Right ventricle myocardium superior (tissue), 1 donor: ENCODE results near the gene DAAM2. TPM values are rescaled to one million over a fixed set of nuclear protein-coding genes. Genes with fewer than 3 reads are reported as not detected.

Experiments used
- ATAC-seq: fragments of 200-7000 bp; cut with Tn5 transposase; one replicate; pipeline ENCODE4 v1.9.1; 2020; ENCODE audit warnings: mild to moderate bottlenecking; ENCODE audit not compliant: poor library complexity
- DNase-seq: peaks from one replicate; pipeline ENCODE4 v3.0.0-alpha.2; 2020
- intact Hi-C: fragments of 100-400 bp; cut with DNase I; formaldehyde crosslinking; loops from one replicate; pipeline ENCODE4 v1.11.2; 2022
- total RNA-seq: library from RNA; stranded (reverse); fragmentation: NEBNext Ultra II Directional; extraction: Animal tissue kit (Norgen Biotek cat#: 25700); gene quantifications from one replicate; pipeline ENCODE4 v1.2.1, GENCODE V29; 2021
- donor health status: DM: no; HTN: yes; CAD: no; lungs with severe emphysema.

DAAM2 gene
- total RNA-seq, 1 donor from 2014 or later = 13.0 TPM

DNA sequence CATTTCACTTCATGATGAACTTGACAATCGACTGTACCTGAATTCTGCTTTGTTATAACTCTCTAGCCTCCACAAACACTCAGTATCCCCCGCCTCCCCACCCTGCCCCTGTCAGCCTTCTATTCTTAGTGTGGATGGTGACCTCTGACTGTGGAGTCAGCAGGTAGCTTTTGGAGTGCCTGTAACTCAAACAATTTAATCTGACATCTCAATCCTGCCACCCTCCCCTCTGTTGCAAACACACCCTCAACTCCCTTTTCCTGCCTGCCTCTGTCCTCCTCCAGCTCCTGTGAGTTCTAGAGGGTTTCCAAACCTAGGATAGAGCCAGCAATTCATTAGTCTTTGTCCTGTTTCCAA is 20.3 kb downstream of the DAAM2 start:
- intact Hi-C loops = no loop called here
- ATAC-seq (no peak), DNase-seq (no peak)

DNA sequence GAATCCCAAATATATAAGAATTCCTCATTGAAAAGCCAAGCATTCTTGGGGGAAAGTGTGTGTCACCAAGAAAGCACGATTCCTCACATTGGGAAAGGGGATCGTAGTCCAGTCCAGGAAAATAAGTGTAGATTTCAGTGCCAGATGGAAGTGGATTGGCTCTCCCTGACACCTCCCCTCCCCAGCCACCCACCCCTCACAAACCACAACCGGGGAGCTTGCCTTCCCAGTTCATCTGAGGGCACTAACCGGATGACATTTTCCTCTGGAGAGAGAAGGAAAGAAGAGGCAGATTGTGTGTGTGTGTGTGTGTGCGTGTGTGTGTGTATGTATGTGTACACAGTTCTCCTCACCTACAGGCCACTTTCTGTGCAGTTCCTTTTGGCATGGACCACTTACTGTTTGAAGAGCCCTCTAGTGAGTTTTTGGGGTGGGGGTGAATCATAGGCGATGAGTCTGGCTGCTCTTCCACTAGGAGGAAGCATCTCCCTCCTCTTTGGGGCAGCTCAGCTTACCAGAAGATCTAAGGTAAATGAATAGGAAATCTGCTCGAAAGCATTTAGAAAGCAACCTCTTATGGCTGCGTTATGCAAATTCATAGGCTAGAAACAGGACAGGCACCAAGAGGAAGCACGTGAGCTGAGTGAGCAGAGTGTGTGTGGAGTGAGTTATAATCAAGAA is 20.8 kb downstream of the DAAM2 start:
- DNase-seq (no peak), ATAC-seq (peak; percentile 42)
- intact Hi-C loops = no loop called here

DNA sequence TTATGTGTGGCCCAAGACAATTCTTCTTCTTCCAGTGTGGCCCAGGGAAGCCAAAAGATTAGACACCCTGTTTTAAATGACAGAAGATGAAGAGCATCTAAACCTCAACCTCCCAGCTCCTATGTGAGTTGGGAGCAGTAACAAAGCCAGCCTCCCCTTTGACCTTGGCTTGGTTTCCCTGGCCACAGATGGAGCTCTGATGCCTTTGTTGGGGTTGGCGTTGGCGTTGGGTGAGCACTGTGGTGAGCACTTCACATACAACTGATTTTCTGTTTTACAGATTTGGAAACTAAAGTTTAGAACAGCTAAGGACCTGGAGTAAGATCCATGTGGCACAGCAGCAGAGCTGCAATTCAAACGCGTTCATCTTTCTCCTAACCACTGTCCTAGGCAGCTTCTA is 22.1 kb downstream of the DAAM2 start:
- intact Hi-C loops = no loop called here
- no peak for ATAC-seq
- DNase-seq = no peak

DNA sequence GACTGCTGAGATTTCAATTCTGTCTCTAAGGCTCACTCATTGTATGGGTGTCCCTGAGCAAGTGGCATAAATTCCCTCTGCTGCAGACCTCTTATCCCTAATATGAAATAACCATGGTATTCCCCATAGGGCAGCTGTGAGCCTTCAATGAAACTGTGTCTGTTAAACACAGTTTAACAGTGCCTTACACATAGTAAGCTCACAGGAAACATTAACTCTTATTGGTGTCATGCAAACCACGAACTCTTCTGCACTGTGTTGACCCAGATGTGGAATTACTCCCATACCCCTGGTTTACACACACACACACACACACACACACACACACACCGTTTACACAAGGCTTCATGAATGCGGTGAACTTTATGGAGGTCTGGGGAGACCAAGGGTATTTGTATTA is 23.2 kb downstream of the DAAM2 start:
- DNase-seq = no peak
- no peak for ATAC-seq
- intact Hi-C loops = no loop called here

DNA sequence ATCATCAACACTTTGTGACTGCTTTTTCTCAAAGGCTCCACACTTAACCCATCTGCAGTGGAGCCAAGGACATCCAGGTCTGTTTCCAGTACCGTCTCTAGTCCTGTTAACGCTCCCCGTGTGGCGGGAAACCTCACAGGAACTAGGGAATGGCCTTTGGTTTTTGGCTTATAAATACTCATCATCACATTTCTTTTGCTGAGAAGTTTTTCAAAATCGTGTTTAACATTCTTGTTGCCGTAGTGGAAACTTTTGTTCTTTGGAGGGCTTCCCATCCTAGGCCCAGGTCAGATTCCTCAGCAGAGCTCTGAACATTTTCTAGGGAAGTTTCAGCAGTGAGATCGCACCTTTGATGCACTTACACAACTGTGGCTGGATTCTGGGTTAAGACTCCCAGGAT is 24.6 kb downstream of the DAAM2 start:
- no peak for DNase-seq
- ATAC-seq = no peak
- intact Hi-C loops = no loop called here

DNA sequence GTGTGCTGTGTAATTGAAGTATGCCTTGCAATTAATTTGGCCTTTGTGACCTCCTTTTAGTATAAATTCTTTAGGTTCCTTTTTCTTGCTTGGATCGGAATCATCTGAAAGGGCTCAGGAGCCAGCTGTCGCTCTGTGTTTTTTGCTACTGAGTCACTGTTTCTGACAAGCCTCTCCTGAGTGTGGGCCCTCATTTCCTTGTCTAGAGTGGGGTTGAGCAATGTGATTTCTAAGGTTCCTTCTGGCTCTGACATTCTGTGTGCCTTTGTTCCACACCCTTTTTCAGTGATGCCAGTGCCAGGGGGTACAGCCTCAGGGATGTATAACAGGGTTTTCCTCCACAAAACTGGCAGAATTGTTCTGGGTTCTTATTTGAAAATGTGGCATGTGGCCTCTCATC is 26.5 kb downstream of the DAAM2 start:
- no peak for ATAC-seq
- DNase-seq = no peak
- intact Hi-C loops = no loop called here

DNA sequence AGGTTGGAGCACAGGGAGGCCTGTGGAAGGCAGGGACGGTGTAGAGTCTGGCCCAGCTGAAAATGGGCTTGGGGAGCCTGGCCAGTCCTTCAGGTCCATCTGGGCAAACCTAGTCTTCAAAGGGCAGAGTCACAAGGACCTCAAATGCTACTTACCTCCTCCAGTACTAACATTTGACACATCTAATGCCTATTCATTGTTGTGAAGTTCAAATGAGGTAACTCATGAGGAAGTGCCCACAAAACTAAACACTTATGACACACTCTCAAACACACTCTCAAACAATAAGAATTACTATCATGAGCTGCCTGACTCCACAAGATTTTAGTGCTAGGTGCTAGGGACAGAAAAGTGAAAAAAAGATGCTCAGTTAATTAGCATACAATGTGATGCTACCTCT is 27.1 kb downstream of the DAAM2 start:
- DNase-seq = no peak
- intact Hi-C loops = no loop called here
- ATAC-seq = no peak

DNA sequence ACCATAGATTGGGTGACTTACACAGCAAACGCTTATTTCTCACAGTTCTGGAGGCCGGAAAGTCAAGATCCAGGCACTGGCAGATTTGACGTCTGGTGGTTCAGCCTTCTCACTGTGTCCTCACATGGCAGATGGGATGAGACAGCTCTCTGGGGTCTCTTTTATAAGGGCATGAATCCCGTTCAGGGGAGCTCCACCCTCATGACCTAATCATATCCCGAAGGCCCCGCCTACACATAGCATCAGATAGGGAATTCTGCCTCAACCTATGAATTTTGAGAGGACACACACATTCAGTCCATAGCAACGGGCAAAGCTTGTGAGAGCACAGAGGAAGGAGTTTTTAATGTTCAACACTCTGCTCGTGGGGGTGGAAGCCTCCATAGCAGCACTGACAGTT is 27.5 kb downstream of the DAAM2 start:
- ATAC-seq (no peak), DNase-seq (no peak)
- intact Hi-C loops = no loop called here

DNA sequence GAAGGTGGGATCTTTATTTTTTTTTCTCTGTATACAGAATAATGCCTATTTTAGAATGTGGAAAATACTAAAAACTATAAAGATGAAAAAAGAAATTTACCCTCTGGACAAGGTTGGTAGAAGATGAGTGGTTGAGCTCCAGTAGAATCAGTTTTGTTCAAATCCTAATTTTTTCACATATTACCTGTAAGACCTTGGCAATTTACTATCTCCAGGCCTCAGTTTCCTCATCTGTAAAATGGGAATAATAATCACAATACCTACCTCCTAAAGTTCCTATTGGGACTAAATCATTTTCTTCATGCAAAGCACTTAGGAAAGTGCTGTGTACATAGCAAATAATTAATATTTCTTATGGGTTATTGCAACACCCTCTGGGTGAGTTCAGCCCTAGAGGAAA is 28.4 kb downstream of the DAAM2 start:
- intact Hi-C loops = no loop called here
- no peak for ATAC-seq
- DNase-seq = no peak

DNA sequence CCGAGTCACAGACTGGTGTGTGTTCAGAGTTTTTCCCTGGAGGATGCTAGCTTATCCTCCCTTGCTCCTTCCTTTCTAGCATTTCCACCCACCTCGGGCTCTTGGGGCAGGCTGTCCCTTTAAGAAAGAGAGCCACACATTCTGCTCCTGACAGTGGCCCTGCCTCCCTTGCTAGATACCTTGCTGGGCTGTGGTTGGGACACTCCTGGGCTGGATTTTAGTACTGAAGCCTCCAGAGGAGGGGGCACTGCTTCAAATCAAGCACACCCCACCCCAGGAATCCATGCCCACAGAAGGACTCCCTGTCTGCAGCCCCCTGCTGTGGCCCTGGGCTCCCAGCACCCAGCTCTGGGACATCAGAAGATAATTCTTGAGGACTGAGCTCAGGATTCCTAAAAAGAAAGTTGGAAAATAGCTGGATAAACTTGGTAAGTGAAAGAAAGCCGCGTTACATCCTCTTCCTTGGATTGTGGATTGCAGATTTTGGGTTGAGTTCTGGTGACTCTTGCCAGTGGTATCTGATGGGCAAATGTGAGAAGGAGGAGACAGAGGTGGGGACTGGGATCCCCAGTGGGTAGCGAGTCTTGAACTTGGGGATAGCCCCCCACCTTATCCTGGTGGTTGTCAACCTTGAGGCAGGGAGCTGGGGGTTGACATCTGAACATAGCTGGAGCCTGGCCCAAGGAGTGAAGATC is 29.0 kb downstream of the DAAM2 start:
- DNase-seq = no peak
- intact Hi-C loops = no loop called here
- ATAC-seq = peak; percentile 45

DNA sequence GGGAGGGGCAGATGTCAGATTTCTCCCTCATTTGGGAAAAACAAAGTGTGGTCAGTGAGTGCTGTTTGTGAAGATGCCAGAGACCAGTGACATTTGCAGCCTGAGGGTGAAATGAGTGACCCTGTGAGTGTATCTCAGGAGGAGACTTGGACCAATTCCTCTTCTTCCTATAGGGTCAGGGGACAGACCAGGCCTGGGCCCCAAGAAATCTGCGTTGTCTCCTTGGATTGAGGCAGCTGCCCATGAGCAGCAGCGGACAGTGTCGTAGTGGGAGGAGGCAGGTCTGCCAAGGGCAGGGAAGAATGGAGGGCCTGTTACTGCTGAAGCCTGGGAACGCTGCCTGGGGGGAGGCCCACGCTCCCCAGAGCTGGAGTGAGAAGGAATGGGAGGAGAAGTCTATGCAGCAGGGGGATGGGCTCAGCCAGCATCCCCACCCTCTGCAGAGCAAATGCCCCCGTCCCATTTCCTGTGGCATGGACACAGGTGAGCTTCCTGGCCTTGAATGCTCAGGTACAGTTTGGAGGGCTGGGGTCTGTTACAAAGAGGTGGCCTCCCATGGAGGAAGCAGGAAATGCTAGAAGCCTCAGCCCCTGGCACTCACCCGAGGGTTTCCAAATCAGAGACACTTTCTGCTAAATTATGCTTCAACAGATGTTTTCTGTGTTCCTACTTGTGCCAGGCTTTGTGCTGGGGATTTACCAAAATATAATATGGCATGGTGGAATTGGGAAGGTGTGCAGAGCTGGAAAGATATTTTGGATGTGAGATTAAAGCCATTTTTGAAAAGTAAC is 29.8 kb downstream of the DAAM2 start:
- peak; percentile 63 for ATAC-seq
- DNase-seq = peak; percentile 84
- intact Hi-C loops = no loop called here

DNA sequence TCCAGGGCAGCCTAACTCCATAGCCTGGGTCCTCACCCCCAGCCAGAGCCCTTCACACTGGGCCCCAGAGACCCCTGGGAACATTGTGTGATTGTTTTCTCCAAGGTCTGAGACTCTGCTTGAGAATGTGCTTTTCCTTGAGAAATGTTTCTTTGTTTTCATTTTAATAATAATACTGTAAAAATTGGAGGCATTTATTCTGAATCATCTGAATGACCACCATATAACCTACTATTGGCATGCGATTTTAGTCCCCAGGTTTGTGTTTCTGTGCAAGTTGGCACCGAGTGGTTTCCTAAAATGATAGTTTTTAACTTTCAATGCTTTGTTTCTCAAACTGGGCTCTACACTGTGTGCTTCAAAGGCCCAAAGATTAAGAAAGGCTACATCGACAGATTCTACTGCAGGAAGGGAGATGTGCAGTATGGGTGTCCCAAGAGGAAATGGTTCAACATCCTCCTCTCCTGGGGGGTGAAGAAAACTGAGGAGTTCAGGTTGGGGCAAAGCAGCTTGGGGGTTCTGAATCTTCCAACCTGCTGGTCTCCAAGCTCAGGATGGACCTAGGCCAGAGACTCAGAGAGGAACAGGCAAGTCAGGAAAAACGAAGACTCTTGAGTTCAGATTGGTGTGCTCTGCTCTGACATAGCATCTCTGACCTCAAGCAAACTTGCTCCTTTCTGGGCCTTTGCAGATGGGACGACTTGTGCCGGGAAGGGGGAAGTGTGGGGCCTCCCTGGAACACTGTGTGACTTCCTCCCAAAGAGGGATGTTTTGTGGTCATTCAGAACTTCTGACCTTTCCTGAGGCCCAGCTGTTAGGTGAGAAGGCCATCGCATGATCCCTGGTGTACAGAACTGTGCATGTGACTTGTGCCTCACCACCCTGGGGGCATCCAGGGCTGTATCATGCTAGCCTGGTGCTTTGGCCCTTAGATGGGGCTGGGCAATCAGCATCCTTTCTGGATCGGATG is 31.0 kb downstream of the DAAM2 start:
- peak; percentile 71 for ATAC-seq
- intact Hi-C loops = no loop called here
- DNase-seq = peak; percentile 72

DNA sequence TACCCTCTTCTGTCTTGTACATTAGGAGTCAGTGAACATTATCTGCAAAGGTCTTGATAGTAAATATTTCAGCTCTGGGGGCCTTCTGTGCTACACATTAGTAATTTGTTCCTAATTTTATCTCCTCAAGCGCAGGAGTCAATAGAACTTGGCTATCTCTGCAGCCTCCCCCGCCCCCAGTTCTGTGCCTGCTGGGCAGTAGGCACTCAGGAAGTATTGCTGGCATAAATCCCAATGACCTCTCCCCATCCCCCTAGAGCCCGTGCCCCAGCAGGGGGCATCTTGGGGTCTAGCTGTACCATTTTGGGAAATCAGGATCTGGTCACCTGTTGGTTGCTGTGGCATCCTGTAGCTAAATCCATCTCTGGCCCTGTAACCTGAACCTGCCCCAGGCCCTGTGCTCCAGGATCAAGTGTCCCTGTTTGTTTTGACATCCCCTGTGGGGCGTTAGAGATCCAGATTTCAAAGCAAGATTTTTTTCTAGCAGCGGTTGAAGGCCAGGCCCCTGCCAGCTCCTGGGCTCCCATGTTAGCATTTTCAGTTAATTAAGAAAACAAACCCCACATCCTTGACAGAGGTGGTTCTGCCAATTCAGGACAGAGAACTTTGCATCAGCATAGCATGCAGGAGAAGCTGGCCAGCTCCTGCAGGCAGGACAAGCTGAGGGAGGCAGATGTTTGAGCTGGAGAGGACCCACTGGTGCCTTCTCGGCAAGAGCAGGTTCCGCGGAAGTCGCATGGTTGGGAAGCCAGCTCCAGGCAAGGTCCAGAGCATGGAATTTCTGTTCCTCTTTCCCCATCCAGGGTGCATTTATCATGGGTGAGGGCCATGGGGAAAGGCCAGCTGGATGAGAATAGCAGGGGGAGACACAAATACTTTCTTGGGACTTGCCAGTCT is 32.1 kb downstream of the DAAM2 start:
- intact Hi-C loops = no loop called here
- DNase-seq = peak; percentile 55
- ATAC-seq = no peak

DNA sequence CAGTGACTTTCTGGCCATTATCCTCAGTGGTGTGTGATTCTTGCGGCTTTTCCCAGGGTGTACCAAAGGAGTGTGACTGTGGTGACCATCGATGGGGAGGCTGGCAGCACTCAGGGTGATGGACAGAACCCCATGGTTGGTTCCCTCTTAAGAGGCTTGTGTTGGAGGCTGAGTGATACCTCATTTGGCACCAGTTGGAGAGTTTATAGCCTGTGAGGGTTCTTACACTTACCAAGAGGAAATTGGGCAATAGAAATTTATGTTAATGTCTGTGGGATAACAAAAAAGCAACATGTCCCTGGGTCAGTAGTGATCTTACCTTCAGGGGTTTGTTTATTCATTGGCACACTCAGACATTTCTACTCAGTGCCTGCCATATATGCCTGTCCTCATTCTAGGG is 37.2 kb downstream of the DAAM2 start:
- no peak for DNase-seq
- intact Hi-C loops = no loop called here
- no peak for ATAC-seq

DNA sequence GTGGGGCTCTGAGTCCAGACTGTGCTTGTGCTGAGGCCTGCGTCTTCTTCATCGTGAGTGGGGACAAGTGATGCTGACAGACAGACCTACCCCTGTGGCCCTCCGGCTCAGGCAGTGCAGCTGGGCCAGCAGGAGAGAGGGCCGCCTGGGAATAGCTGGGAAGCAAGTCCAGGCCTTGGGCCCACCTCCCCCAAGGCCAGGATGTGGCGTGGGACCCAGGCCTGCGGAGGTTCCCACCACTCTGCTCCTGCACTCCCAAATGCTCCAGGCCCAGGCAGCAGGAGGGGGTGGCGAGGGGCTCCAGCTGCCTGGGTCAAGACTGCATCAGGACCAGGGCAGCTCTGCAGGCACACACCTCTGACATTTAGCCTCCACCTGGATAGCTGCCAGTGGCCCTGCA is 38.3 kb downstream of the DAAM2 start:
- DNase-seq (no peak), ATAC-seq (peak; percentile 66)
- intact Hi-C loops = no loop called here

DNA sequence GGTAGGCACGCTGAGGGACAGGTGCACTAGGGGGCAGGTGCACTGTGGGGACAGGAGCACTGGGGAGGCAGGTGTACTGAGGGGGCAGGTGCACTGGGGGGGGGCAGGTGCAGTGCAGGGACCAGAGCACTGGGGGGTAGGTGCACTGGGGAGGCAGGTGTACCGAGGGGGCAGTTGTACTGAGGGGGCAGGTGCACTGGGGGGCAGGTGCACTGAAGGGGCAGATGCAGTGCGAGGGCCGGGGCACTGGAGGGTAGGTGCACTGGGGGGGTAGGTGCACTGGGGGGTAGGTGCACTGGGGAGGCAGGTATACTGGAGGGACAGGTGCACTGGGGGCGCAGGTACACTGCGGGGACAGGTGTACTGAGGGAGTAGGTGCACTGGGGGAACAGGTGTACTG is 39.5 kb downstream of the DAAM2 start:
- DNase-seq (no peak), ATAC-seq (no peak)
- intact Hi-C loops = no loop called here

DNA sequence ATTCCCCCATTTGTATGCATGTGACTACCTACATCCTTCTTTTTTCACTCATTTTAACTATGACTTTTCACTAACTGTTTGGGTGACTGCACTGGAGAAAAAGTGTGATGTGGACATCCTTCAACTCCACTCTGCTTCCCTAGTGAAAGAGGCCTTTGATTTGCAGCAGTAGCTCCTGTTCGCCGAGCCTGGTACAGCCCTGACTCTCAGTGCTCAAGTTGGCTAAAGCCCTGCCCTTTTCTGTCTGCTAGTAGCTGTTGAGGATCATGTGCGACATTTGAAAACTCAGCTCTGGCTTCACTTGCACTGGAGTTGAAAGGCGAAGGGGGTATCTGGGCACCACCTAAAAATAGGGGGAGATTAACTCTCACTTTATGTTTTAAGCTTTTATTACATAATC is 42.1 kb downstream of the DAAM2 start:
- intact Hi-C loops = no loop called here
- no peak for ATAC-seq
- no peak for DNase-seq

DNA sequence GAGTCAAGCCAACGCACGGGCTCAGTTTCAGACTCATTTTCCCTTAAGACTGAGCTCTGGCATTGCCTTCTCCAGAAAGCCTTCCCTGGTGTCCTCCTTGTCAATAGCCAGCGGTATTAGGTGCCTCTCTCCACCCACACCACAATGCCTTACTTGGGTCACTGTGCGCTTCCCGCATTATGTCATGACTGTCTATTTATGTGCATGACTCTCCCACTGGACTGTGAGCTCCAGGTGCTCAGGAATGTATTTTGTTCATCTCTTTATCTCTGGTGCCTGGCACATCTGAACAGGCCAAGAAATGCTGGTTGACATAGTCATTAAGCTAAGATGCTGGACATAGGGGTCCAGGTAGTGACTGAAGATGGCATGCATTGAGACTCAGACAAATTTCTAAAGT is 42.7 kb downstream of the DAAM2 start:
- intact Hi-C loops = no loop called here
- DNase-seq = no peak
- ATAC-seq = no peak
